ENCODE results near the gene PNMA8C. TPM values are rescaled to one million over a fixed set of nuclear protein-coding genes. Genes with fewer than 3 reads are reported as not detected.

The PNMA8C gene
- total RNA-seq, 1 experiment from 2014 or later: not detected

DNA sequence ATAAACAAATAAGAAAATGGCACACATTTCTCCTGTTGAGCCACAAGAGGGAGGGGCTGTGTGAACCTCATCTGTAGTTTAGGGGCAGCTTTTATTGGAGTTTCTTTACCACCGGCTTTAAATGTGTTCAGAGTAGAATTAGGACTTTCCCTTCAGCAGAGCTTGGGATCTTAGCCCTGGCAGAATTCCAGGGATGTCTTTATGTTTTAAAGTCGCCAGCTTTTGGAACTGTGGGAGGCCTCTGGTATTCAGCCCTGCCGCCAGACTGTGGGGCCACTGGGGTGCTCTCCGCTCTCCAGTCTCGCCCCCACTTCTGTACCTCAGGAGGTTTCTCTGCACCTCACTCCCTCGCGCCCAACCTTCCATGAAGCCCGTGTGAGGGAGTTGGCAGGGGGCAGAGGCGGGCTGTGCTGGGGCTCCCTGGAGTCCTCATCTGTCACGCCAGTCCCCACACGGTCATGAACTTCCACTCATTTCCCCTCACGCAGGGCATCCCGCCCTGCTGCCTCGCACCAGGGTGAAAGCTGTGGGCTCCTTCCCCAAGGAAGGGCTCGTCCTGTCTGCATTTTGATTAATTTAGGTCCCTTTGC lies 46.9 kb downstream of the PNMA8C start:
- ATAC-seq (no peak), DNase-seq (ENCODE audit: low read depth, low spot score) (no peak)
- intact Hi-C loops (cut with micrococcal nuclease; ENCODE audit: unreplicated experiment) (no loop called here), in situ Hi-C loops (cut with HindIII; ENCODE audit: low pct_unique_long_range_greater_than_20kb, low sequenced_read_pairs) (no loop called here)
- ChIA-PET CTCF (no interaction called here), POLR2A (no interaction called here)
- H3K4me3 ChIP-seq (ENCODE audit: low read depth in 2 of 2, low read length in 2 of 2): no peak overlapping the region
- BruUV-seq (replicated peaks): no TSS peak
- no peaks in the 10 kb centered on the region for H3K27me3 ChIP-seq (ENCODE audit: control insufficient read depth, insufficient read depth, low read length)
- H3K9me3 ChIP-seq (ENCODE audit: control insufficient read depth, insufficient read depth, low read depth, low read length): no peaks in the 10 kb centered on the region
- H3K36me3 ChIP-seq (ENCODE audit: control insufficient read depth, insufficient read depth, low read length): peaks cover 8% of the 10 kb centered on the region; the same call in 1 of the 2 replicates
- no peak overlapping the region for H3K27ac ChIP-seq (ENCODE audit: low read length)
- no peaks in the 10 kb centered on the region for H3K4me1 ChIP-seq (ENCODE audit: control insufficient read depth, insufficient read depth, low read length)
- no peak for TF ChIP-seq POLR2AphosphoS5 (IDR thresholded peaks at IDR 0.05; ENCODE audit: low read depth, low read length)
- TF ChIP-seq, protein P1, sequence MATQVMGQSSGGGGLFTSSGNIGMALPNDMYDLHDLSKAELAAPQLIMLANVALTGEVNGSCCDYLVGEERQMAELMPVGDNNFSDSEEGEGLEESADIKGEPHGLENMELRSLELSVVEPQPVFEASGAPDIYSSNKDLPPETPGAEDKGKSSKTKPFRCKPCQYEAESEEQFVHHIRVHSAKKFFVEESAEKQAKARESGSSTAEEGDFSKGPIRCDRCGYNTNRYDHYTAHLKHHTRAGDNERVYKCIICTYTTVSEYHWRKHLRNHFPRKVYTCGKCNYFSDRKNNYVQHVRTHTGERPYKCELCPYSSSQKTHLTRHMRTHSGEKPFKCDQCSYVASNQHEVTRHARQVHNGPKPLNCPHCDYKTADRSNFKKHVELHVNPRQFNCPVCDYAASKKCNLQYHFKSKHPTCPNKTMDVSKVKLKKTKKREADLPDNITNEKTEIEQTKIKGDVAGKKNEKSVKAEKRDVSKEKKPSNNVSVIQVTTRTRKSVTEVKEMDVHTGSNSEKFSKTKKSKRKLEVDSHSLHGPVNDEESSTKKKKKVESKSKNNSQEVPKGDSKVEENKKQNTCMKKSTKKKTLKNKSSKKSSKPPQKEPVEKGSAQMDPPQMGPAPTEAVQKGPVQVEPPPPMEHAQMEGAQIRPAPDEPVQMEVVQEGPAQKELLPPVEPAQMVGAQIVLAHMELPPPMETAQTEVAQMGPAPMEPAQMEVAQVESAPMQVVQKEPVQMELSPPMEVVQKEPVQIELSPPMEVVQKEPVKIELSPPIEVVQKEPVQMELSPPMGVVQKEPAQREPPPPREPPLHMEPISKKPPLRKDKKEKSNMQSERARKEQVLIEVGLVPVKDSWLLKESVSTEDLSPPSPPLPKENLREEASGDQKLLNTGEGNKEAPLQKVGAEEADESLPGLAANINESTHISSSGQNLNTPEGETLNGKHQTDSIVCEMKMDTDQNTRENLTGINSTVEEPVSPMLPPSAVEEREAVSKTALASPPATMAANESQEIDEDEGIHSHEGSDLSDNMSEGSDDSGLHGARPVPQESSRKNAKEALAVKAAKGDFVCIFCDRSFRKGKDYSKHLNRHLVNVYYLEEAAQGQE (IDR thresholded peaks at IDR 0.05; ENCODE audit: insufficient read depth in 1 of 2, low read depth in 2 of 2, low read length in 1 of 2): no peak
- TF ChIP-seq, protein P2, sequence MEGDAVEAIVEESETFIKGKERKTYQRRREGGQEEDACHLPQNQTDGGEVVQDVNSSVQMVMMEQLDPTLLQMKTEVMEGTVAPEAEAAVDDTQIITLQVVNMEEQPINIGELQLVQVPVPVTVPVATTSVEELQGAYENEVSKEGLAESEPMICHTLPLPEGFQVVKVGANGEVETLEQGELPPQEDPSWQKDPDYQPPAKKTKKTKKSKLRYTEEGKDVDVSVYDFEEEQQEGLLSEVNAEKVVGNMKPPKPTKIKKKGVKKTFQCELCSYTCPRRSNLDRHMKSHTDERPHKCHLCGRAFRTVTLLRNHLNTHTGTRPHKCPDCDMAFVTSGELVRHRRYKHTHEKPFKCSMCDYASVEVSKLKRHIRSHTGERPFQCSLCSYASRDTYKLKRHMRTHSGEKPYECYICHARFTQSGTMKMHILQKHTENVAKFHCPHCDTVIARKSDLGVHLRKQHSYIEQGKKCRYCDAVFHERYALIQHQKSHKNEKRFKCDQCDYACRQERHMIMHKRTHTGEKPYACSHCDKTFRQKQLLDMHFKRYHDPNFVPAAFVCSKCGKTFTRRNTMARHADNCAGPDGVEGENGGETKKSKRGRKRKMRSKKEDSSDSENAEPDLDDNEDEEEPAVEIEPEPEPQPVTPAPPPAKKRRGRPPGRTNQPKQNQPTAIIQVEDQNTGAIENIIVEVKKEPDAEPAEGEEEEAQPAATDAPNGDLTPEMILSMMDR (IDR thresholded peaks at IDR 0.05): no peak
- TF ChIP-seq TCF7L2 (IDR thresholded peaks at IDR 0.05; ENCODE audit: low read depth, low read length): no peak
- no peak for TF ChIP-seq SIN3A (IDR thresholded peaks at IDR 0.05; ENCODE audit: borderline replicate concordance, insufficient read depth, low read depth, low read length)

DNA sequence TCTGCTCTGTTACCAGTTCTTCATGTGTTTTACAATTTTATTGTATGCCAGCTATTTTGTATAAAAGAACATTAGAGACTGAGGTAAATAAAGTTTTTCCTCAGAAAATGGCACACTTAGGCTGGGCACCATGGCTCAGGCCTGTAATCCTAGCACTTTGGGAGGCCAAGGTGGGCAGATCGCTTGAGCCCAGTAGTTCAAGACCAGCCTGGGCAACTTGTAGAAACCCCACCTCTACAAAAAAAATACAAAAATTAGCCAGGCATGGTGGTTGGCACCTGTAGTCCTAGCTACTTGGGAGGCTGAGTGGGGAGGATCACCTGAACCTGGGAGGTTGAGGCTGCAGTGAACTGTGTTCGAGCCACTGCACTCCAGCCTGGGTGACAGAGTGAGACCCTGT lies 47.4 kb downstream of the PNMA8C start:
- no peaks in the 10 kb centered on the region for H3K4me1 ChIP-seq (ENCODE audit: control insufficient read depth, insufficient read depth, low read length)
- in situ Hi-C loops (cut with HindIII; ENCODE audit: low pct_unique_long_range_greater_than_20kb, low sequenced_read_pairs) (no loop called here), intact Hi-C loops (cut with micrococcal nuclease; ENCODE audit: unreplicated experiment) (no loop called here)
- H3K27ac ChIP-seq (ENCODE audit: low read length): no peak overlapping the region
- peaks cover 8% of the 10 kb centered on the region; the same call in 1 of the 2 replicates for H3K36me3 ChIP-seq (ENCODE audit: control insufficient read depth, insufficient read depth, low read length)
- no peak overlapping the region for H3K4me3 ChIP-seq (ENCODE audit: low read depth in 2 of 2, low read length in 2 of 2)
- no peak for ATAC-seq
- no TSS peak for BruUV-seq (replicated peaks)
- no peaks in the 10 kb centered on the region for H3K9me3 ChIP-seq (ENCODE audit: control insufficient read depth, insufficient read depth, low read depth, low read length)
- TF ChIP-seq, protein P1 (IDR thresholded peaks at IDR 0.05; ENCODE audit: insufficient read depth in 1 of 2, low read depth in 2 of 2, low read length in 1 of 2): no peak
- TF ChIP-seq, protein P2 (IDR thresholded peaks at IDR 0.05): no peak
- TF ChIP-seq SIN3A (IDR thresholded peaks at IDR 0.05; ENCODE audit: borderline replicate concordance, insufficient read depth, low read depth, low read length) (no peak), POLR2AphosphoS5 (IDR thresholded peaks at IDR 0.05; ENCODE audit: low read depth, low read length) (no peak), TCF7L2 (IDR thresholded peaks at IDR 0.05; ENCODE audit: low read depth, low read length) (no peak)
- CTCF ChIA-PET: no interaction called here
- no peak for DNase-seq (ENCODE audit: low read depth, low spot score)
- POLR2A ChIA-PET: no interaction called here
- H3K27me3 ChIP-seq (ENCODE audit: control insufficient read depth, insufficient read depth, low read length): no peaks in the 10 kb centered on the region

Data from Panc1 (cell line).